Activated naive CD4-positive, alpha-beta T cell treated with anti-CD3 and anti-CD28 coated beads, Interleukin-2, amount 50 U/mL, for 72 hours (primary cell): ENCODE measurements around the gene NHSL2. TPM values are rescaled to one million over a fixed set of nuclear protein-coding genes. Genes with fewer than 3 reads are reported as not detected.

Experiments used
- ATAC-seq, 2 donors: fragments of 150-1000 bp; cut with Tn5 transposase; 2 replicates each; pipeline ENCODE4 v1.10.0; 2021; ENCODE audit warnings: mild to moderate bottlenecking in 2 of 2, moderate library complexity in 2 of 2
- DNase-seq, 2 donors: peaks; one replicate each; pipeline ENCODE4 v3.0.0; 2021 to 2022; ENCODE audit warnings: low spot score in 2 of 2
- H3K27ac Mint-ChIP-seq, 2 donors: one replicate each; pipeline ENCODE4 v1.8.0; 2022; ENCODE audit warnings: mild to moderate bottlenecking in 2 of 2, mixed read lengths in 2 of 2
- H3K36me3 Mint-ChIP-seq, 2 donors: one replicate each; pipeline ENCODE4 v1.8.0; 2022; ENCODE audit warnings: mixed read lengths in 2 of 2
- H3K9me3 Mint-ChIP-seq, 2 donors: one replicate each; pipeline ENCODE4 v1.8.0; 2022; ENCODE audit warnings: mixed read lengths in 2 of 2
- total RNA-seq, 2 donors: library from RNA; stranded (reverse); gene quantifications; one replicate each; pipeline ENCODE4 v1.2.3, GENCODE V29; 2022

NHSL2 gene
- total RNA-seq, 2 donors from 2014 or later = 0.05 to 0.19 TPM

DNA sequence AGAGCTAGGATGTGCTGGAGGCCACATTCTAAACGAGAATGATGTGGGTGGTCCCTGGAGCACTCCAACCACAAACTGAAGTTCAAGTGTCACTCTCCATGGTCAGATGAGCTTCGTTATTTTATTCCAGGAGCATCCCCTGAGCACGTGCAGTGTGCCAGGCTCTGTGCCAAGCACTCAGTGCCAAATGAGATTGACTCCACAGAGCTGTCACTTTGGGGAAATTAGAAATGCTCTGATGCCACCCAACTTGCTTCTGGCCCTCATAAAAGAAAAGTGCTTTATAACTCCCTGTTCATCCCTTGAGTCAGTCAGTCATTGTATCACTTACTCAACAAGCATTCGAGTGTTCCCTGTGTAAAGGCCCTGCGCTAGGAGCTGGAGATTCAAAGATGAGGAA lies 129.9 kb downstream of the NHSL2 start:
- H3K27ac Mint-ChIP-seq = no peak overlapping the region
- ATAC-seq (no peak), DNase-seq (no peak)
- H3K9me3 Mint-ChIP-seq = peaks cover 0 to 5% of the 10 kb centered on the region in 2 donors
- no peaks in the 10 kb centered on the region for H3K36me3 Mint-ChIP-seq

DNA sequence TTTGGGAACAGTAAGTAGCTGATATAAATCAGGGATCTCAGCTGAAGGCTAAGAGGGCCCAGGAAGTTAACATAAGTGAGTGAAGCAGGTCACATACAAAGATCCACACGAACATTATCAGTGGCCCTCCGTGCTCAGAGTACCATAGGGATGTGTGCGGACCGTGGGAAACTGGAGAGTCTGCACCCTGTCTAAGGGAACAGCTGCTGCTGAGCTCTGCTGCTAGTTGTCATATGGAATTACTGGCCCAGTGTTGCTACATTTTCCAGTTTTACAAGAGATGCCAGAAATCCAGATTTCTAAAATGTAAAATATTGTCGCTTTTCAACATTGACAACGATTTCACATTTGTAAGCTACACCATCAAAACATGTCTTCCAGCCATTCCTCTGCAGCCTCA lies 130.5 kb downstream of the NHSL2 start:
- no peak for DNase-seq
- Mint-ChIP-seq H3K9me3 (peaks cover 0 to 5% of the 10 kb centered on the region in 2 donors), H3K27ac (no peak overlapping the region), H3K36me3 (no peaks in the 10 kb centered on the region)
- no peak for ATAC-seq

DNA sequence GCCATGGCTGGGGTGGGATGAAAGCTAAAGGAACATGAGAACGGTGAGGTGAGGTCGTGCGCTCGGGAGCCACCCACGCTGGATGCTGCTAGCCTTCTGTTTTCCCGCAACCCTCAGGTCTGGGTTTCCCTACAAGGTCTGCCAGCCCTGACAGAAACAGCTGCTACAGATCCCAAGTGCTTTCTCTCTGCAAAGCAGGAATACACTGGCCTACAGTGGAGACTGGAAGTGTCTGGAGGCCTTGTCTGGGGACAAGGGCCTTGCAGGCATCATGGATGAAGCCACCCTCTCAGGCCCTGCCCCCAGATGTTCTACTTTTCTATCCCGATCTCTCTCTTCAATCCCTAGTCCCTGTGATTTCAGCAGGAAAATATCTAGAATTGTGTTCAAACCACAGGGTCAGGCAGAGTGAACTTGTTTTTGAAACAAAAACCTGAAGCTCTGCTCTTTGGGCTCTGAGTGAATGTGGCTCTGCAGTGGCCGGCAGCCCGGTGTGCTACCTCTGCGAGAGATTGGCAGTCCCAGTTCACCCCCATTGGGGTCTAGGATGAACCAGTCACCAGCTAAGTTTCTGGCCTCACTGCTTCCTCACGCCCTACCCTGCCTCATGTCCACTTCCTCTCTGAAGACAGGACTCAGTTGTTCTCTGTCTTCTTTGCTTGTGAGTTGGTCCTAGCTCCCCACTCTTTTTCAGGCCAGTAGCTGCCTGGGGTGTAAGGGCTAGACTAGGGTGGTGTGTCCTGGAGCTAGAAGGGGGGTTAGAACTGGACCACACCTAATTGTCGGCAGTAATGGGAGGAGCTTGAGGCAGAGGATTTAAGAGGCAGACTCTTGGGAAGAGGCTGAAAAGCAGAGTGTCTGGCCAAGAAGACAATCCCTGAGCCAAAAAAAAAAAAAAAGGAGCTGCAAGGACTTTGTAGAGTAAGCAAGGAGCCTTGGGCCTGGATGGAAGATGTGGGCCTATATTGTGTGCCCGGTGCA lies 131.5 kb downstream of the NHSL2 start:
- H3K27ac Mint-ChIP-seq = no peak overlapping the region
- H3K9me3 Mint-ChIP-seq = no peaks in the 10 kb centered on the region
- H3K36me3 Mint-ChIP-seq = no peaks in the 10 kb centered on the region
- no peak for DNase-seq
- ATAC-seq = no peak

DNA sequence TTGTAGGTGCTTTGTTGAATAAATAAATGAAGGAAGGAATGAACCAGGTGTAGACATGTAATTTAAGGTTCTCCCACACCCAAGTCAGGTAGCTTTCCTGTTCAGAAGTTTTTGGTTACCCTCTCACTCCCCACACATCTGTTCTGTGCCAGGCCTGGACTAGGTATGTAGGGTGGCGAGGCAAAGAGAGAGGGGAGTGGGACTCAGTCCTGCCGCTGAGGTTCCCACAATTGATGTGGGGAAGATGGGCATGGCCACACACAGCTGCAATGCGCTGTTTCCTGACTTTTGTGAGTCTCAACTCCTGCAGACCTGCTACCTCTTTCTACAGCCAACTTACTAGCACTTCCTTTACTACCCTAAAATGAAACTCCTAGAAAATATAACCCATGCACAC lies 132.2 kb downstream of the NHSL2 start:
- Mint-ChIP-seq H3K36me3 (no peaks in the 10 kb centered on the region), H3K27ac (no peak overlapping the region), H3K9me3 (no peaks in the 10 kb centered on the region)
- ATAC-seq = no peak
- no peak for DNase-seq

DNA sequence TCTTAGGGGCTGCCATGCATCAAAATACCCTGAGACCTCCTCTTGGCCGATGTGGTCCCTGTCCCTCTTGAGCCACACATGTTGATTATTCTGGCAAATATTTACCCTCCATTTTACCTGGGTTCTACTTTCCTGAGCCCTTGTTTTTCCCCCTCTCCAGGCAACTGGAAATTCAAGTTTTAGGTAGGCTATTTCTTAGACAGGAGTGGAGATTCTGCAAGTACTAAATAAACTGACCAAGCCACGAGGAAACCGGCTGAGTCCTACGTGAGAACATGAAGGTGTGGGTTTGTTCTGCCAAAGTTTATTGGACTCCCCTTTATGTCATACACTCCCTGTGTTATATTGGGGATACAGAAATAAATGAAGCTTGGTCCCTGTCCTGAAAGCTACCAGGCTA lies 133.0 kb downstream of the NHSL2 start:
- Mint-ChIP-seq H3K27ac (no peak overlapping the region), H3K36me3 (no peaks in the 10 kb centered on the region), H3K9me3 (no peaks in the 10 kb centered on the region)
- DNase-seq (no peak), ATAC-seq (no peak)

DNA sequence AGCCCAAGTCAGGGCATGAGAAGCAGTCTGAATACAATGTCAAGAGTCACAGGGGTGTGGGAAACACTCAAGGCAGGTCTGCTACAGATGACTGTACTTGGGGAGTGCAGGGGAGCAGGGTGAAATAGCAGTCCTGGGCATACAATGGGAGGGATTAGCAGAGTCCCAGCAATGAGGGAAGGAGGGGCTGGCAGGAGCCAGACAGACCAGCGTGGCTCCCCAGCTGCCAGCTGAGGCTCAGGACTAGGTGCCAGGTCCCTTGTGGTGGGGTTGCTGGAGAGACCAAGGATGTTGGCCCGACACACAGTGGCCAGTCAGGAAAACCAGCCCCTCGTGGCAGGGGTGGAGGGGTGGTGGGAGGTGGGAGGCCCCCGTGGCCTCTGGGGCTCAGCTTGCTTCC lies 134.5 kb downstream of the NHSL2 start:
- H3K27ac Mint-ChIP-seq = no peak overlapping the region
- no peak for ATAC-seq
- no peaks in the 10 kb centered on the region for H3K36me3 Mint-ChIP-seq
- DNase-seq = no peak
- no peaks in the 10 kb centered on the region for H3K9me3 Mint-ChIP-seq

DNA sequence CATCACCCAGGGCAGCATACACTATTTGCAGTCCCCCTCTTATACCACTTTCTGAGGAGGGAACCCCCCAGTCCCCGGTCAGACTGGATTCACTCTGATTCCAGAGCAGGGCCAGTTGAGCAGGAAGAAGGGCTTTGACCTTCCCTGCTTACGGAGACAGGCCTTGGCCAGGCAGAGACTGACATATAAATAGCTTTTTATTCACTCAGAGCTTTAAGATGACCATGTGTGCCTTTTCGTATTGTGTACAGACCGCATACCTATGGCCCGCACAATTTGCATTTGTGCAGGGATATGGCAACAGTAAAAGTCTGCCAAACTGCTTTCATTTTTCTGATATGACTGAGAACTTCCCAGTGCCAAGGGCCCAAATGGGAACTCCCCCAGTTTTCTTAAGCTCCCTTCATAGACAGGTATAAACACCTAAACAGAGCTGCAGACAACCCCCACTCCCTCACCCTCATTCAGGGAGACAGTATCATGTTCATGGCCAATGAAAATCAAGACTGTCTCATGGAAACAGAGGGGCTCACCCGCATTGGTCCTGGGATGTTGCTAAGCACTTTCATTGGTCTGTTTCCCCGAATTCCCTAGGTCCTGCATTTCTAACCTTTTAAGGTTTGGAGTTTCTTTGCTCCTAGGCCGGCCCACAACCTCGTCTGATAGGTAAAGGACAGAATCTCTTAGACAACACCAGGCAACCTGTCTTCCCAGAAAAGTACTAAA lies 135.1 kb downstream of the NHSL2 start:
- DNase-seq (no peak), ATAC-seq (no peak)
- no peaks in the 10 kb centered on the region for H3K9me3 Mint-ChIP-seq
- H3K27ac Mint-ChIP-seq = no peak overlapping the region
- no peaks in the 10 kb centered on the region for H3K36me3 Mint-ChIP-seq

DNA sequence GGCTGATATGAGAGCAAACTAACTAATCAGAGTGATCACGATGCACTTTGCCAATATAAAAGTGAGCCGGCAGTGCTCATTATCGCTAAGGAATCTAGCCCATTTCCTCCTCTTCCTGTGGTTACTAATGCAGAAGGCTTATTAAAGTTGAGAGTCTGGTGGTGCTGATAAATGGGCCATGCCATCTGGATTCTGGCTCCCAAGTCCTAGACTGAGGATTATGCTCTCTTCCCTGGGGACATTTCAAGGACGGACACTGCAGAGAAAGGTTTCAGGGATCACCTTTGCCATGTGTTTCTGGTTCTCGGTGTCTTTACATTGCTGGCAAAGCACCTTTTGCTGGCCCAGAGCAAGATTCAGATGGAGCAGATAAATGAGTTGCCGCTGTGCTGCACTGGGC lies 135.8 kb downstream of the NHSL2 start:
- Mint-ChIP-seq H3K9me3 (no peaks in the 10 kb centered on the region), H3K36me3 (no peaks in the 10 kb centered on the region), H3K27ac (no peak overlapping the region)
- ATAC-seq (no peak), DNase-seq (no peak)

DNA sequence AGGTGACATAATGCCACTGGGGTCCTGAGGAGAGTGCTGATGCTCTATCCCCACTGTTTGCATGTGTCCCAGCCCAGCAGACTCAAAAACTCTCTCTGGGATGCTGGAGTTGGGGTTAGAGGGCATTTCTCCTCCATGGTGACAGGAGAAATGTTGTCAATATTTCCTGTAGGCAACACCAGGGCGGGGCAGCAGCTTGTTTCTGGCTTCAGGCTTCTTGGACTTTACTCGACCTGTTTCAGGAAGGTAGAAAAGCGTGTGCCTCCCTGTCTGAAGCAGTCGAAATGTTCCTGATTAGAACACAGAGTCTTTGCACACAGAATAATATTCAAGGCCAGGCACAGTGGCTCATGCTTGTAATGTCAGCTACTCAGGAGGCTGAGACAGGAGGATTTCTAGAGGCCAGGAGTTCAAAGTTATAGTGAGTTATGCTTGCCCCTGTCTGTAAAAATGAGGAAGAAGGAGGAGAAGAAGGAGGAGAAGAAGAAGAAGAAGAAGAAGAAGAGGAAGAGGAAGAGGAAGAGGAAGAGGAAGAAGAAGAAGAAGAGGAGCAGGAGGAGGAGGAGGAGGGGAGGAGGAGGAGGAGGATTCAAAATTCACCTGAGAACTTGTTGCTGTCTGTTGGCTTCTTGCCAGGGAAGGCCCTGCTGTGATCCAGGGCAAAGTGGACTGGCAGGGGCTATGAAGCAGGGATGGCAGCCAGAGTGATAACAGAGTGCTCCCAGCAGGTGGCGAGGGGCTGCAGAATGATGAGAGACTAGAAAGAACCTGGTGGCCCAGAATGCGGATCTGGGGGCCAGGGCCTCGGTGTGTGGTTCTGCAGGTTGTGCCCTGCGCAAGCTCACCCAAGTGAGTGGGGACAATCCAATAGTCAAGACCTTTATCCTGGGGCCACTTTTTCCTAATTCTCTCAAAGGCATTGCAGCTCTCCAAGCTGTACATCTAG lies 138.1 kb downstream of the NHSL2 start:
- H3K36me3 Mint-ChIP-seq = no peaks in the 10 kb centered on the region
- DNase-seq (no peak), ATAC-seq (no peak)
- no peak overlapping the region for H3K27ac Mint-ChIP-seq
- H3K9me3 Mint-ChIP-seq = no peaks in the 10 kb centered on the region

DNA sequence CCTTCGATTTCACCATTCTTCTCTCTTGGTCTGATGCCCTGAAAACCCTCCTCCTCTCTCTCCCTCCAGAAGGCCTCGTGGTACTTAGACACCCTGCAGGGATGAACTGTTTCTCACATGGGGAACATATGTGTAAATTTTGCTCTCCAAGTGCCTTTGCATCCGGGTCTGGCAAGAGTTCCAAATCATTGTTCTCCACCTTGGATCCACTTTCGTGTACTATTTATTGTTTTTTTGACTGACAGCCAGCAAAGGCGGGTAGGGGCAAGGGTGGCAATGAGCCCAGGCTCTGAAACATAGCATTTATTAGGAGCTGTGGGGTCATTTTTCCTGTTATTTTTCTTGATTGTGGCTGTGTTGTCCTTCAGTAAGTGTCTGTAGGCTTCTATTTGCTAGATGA lies 139.4 kb downstream of the NHSL2 start:
- ATAC-seq (no peak), DNase-seq (no peak)
- Mint-ChIP-seq H3K27ac (no peak overlapping the region), H3K36me3 (no peaks in the 10 kb centered on the region), H3K9me3 (no peaks in the 10 kb centered on the region)

DNA sequence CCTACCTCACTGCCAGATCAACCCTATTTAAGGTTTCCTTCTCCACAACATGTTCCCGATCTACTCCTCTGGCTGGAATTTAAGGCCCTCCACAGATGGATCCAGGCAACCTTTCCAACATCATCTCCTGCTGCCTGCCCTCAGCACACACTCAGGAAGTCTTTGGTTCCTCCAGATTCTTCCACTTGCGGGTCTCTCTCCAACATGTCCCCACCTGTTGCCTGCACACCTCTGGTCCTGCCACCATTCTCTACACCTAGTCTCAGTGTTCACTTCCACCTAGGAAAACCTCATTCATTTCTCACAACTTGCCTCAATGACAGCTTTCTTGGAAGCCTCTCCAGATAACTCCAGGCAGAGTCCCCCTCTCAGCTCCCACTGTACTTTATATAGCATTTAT lies 140.9 kb downstream of the NHSL2 start:
- Mint-ChIP-seq H3K27ac (no peak overlapping the region), H3K36me3 (no peaks in the 10 kb centered on the region), H3K9me3 (no peaks in the 10 kb centered on the region)
- DNase-seq (no peak), ATAC-seq (no peak)

DNA sequence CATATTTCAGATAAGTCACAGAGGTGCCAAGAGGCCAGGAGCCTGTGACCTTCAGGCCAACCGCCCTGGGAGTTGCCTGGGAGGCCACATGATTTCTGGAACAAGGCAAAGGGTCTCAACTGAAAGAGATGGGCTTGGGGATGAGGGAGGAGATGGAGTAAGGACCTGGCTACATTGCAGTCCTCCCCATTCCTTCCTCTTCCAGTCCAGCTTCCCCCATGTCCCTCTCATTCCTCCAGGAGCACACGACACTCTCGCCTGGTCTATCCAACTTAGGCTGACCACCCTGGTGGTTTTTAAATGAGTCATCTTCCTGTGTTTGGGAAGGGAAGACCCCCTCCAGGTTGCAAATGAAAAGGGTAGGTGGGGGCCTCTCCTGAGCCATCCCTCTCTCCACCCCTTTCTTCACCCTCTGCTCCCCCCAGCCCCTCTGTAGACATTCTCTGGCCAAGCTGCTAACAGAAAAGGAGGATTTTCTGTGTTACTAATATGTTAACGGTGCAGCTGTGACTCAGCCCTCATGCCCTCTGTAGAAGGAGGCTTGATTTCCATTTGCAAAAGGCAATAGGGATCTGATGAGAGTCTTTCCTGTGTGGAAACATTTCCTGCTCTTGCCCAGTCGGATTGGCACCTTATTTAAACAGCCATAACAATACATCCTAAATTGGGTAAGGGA lies 141.9 kb downstream of the NHSL2 start:
- no peaks in the 10 kb centered on the region for H3K9me3 Mint-ChIP-seq
- H3K27ac Mint-ChIP-seq = no peak overlapping the region
- no peak for ATAC-seq
- H3K36me3 Mint-ChIP-seq = no peaks in the 10 kb centered on the region
- DNase-seq = no peak

DNA sequence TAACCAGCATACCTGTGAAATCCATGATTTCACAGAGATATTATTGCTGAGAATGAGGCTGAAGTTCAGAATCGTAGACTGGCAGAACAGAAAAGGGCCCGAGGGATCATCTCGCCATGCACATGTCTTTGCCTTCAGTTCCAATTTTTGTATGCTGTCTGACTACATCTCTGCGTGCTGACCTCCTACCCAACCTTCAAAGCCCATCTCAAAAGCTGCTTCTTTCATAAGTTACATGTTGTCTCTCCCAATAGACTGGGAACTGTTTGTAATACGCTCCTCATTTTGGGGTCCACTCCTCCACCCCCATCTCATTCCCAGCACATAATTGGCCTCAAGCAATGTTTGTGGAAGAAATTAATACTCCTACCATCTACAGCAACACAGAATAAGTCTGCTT lies 142.9 kb downstream of the NHSL2 start:
- no peaks in the 10 kb centered on the region for H3K9me3 Mint-ChIP-seq

DNA sequence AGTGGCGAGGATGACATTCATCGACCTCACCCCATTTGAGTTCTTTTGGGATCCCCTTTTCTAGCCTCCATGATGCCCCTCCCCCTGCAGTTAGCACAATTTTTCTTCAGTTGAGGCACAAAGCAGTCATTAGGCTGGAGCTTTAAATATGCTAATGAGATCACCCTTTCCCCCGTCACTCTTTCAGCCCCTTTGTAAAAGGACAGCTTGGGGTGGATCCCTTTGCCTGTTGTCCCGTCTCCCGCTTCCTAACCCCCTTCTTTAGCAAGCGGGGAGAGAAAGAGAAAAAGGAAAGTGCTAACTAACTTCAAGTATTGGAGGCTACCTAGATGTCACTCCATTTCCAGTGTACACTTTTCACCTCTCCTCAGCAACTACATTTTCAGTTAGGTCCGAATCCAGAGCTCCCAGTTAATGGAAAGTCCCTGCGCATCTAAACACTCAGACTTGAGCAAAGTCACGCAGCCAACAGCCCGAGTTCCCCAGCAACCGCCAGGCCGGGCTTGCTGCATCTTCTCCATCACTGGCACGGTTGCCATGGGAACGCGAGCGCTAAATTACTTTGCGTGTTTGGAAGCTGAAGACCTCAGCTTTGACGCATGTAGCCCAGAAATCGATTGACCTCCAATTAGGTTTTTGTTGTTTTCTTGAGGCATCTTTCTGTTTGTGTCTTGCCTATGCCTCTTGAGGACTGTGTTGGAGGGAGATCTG lies 144.3 kb downstream of the NHSL2 start:
- H3K27ac Mint-ChIP-seq = no peak overlapping the region
- H3K9me3 Mint-ChIP-seq = no peaks in the 10 kb centered on the region
- DNase-seq (no peak), ATAC-seq (no peak)
- H3K36me3 Mint-ChIP-seq = no peaks in the 10 kb centered on the region

More for the DNA sequence above, 142.9 kb downstream of the NHSL2 start:
- ATAC-seq (no peak), DNase-seq (no peak)
- Mint-ChIP-seq H3K27ac (no peak overlapping the region), H3K36me3 (no peaks in the 10 kb centered on the region)

DNA sequence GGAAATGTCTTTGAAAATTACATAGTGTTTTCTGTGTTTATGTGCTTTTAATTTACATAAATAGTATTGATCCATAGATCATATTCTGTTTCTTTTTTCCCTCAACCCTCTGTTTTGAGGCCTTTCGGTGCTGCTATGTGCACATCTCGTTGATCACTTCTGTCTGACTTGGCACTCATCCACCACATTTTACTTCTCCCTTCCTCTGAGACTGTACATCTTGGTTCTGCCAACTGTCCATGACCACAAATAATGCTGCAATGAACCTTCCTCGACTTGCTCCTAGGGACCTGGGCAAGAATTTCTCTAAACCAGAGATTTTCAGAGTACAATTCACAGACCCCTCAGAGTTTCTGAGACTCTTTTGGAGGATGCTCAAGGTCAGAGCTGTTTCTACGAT lies 146.7 kb downstream of the NHSL2 start:
- Mint-ChIP-seq H3K27ac (no peak overlapping the region), H3K9me3 (no peaks in the 10 kb centered on the region), H3K36me3 (no peaks in the 10 kb centered on the region)
- DNase-seq (no peak), ATAC-seq (no peak)

DNA sequence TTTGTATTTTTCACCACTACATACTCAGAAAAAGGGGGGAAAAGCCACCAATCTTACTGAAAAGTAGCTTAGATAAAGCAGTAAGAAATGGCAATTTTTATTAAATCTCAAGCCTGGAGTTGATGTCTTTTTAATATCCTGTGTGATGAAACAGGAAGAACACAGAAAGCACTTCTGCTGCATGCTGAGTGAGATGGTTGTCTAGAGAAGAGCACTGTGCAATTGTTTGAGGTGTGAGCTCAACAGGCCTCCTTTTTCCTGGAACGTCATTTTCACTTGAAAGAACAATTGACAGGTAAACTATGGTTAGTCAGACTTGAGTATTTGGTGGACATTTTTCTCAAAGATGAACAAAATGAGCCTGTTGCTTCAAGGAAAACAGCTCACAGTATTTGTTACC lies 147.2 kb downstream of the NHSL2 start:
- no peak for DNase-seq
- Mint-ChIP-seq H3K9me3 (no peaks in the 10 kb centered on the region), H3K36me3 (no peaks in the 10 kb centered on the region), H3K27ac (no peak overlapping the region)
- no peak for ATAC-seq
